BJ (cell line): ENCODE measurements around the gene NTMT2. TPM values are rescaled to one million over a fixed set of nuclear protein-coding genes. Genes with fewer than 3 reads are reported as not detected.

Source experiments
- CTCF ChIA-PET: fragments of 350-600 bp; formaldehyde crosslinking; extraction: SDS; loops from one replicate; lab custom pipeline; 2021; ENCODE audit warnings: antibody characterized with exemption, inconsistent platforms; lab: Yijun Ruan, JAX
- POLR2A ChIA-PET: fragments of 300-600 bp; sonication (Branson Sonifier 250); formaldehyde crosslinking; extraction: SDS; loops from one replicate; lab custom pipeline; 2021; ENCODE audit warnings: antibody characterized with exemption; lab: Charles Lee
- DNase-seq: peaks from one replicate; pipeline ENCODE4 v3.0.0-alpha.2; 2011; ENCODE audit warnings: low read depth
- H3K27me3 ChIP-seq: 2 replicates; pipeline ENCODE4 v1.6.0; 2011; ENCODE audit warnings: low read length; ENCODE audit not compliant: control insufficient read depth, insufficient read depth
- H3K36me3 ChIP-seq: 2 replicates; pipeline ENCODE4 v1.5.1; 2011; ENCODE audit warnings: low read length; ENCODE audit not compliant: control insufficient read depth, insufficient read depth
- H3K4me3 ChIP-seq: 2 replicates; pipeline ENCODE4 v1.5.1; 2011; ENCODE audit warnings: low read depth, mild to moderate bottlenecking, control low read depth, low read length
- polyA plus RNA-seq: library from polyadenylated mRNA; depleted of rRNA; stranded (reverse); fragments of >200 nt; gene quantifications from 2 replicates; pipeline ENCODE4 v1.2.3, GENCODE V29; 2011
- TF ChIP-seq, protein P1 (sequence below): IDR thresholded peaks from 2 replicates; pipeline ENCODE4 v1.5.1; 2011; ENCODE audit warnings: low read depth, mild to moderate bottlenecking, control low read depth, inconsistent platforms, low read length, moderate library complexity; ENCODE audit not compliant: insufficient read depth

NTMT2 gene
- polyA plus RNA-seq, 1 experiment, result not detected

DNA sequence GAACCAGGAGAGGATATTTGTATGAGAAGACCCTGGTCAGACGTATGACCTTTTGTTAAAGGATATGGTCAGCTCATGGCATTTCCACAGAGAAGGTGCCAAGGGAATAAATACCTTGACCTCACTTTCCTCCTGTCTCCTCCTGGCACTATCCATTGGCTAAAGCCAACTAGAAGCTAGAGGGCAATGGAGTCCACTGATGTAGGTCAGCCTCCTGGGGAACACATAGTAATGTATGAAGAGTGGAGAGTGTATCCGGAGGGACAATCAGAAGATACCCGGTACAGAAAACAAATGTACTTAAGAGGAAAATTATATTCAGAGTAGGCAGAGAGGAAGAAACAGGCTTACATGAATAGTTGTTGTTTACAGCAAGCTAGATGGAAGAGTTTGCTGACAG is 698 bp upstream of the NTMT2 start:
- Histone ChIP-seq H3K27me3 (no peaks in the 10 kb centered on the region), H3K4me3 (no peak overlapping the region), H3K36me3 (no peaks in the 10 kb centered on the region)
- POLR2A ChIA-PET, result no interaction called here
- DNase-seq, result no peak
- TF ChIP-seq, protein P1, sequence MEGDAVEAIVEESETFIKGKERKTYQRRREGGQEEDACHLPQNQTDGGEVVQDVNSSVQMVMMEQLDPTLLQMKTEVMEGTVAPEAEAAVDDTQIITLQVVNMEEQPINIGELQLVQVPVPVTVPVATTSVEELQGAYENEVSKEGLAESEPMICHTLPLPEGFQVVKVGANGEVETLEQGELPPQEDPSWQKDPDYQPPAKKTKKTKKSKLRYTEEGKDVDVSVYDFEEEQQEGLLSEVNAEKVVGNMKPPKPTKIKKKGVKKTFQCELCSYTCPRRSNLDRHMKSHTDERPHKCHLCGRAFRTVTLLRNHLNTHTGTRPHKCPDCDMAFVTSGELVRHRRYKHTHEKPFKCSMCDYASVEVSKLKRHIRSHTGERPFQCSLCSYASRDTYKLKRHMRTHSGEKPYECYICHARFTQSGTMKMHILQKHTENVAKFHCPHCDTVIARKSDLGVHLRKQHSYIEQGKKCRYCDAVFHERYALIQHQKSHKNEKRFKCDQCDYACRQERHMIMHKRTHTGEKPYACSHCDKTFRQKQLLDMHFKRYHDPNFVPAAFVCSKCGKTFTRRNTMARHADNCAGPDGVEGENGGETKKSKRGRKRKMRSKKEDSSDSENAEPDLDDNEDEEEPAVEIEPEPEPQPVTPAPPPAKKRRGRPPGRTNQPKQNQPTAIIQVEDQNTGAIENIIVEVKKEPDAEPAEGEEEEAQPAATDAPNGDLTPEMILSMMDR, result no peak
- CTCF ChIA-PET, result interaction anchor here (0.7 kb wide), 1 partner anchor 11 kb away, joined by 3 read pairs; no protein-coding TSS in a partner anchor

GRCh38 chr1:170146720-170147263 is 1.0 kb downstream of the NTMT2 start:
- DNase-seq, result no peak
- no peaks in the 10 kb centered on the region for H3K27me3 ChIP-seq
- no peak overlapping the region for H3K4me3 ChIP-seq
- H3K36me3 ChIP-seq, result no peaks in the 10 kb centered on the region
- TF ChIP-seq, protein P1, result no peak
- CTCF ChIA-PET, result no interaction called here
- POLR2A ChIA-PET, result no interaction called here

DNA sequence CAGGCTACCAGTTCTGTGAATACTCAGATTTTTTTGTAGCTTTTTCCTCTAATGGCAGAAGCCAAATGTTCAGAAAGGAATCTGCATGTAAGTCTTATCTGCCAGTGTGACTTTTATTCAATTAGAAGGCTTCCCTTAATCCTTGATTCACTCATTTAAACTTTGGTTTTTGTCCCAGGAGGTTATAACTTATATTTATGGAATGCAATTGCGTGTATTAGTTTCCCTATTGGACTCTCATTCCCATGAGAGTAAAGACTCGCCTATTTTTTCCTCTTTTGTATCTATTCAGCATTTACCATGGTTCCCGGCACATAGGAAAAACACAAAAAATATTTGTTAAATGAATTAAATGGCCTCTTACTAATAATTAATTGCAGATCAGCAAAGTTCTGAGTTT is 3.5 kb downstream of the NTMT2 start:
- H3K4me3 ChIP-seq, result no peak overlapping the region
- H3K36me3 ChIP-seq, result no peaks in the 10 kb centered on the region
- ChIA-PET CTCF (interaction anchor here (1.2 kb wide), 1 partner anchor 11 kb away, joined by 4 read pairs; no protein-coding TSS in a partner anchor), POLR2A (no interaction called here)
- DNase-seq, result no peak
- H3K27me3 ChIP-seq, result 0 out of 2 replicates have a peak, but pooled peaks cover under 1% of the 10 kb centered on the region
- TF ChIP-seq, protein P1, result no peak

GRCh38 chr1:170150016-170150415 is 4.3 kb downstream of the NTMT2 start:
- TF ChIP-seq, protein P1, result no peak
- Histone ChIP-seq H3K27me3 (0 out of 2 replicates have a peak, but pooled peaks cover 1% of the 10 kb centered on the region), H3K4me3 (no peak overlapping the region), H3K36me3 (no peaks in the 10 kb centered on the region)
- ChIA-PET POLR2A (no interaction called here), CTCF (no interaction called here)
- DNase-seq, result no peak

- Histone ChIP-seq H3K27me3 (0 out of 2 replicates have a peak, but pooled peaks cover 1% of the 10 kb centered on the region), H3K36me3 (no peaks in the 10 kb centered on the region), H3K4me3 (no peak overlapping the region)
- CTCF ChIA-PET, result no interaction called here
- TF ChIP-seq, protein P1, result no peak
- no peak for DNase-seq
- POLR2A ChIA-PET, result no interaction called here
These were observed 5.2 kb downstream of the NTMT2 start for GRCh38 chr1:170150921-170151320.
